Measurements from ENCODE around the gene ZFP3.
"Not testable (repeated sequence)": the region's sequence is repeated elsewhere in the genome, so short reads cannot be mapped to it uniquely, and the experiment has no call there.

Gene ZFP3

GRCh38 chr17:5069724-5070123, 8.5 kb upstream of the ZFP3 start:
- ChIA-PET POLR2A (no interaction called here), CTCF (no interaction called here)
- DNase-seq (ENCODE audit: extremely low spot score) = no peak
- no peak for TF ChIP-seq CTCF (IDR thresholded peaks at IDR 0.05; ENCODE audit: control extremely low read depth, extremely low read depth, low read depth, missing control alignments)

GRCh38 chr17:5075472-5075871, 2.8 kb upstream of the ZFP3 start:
- CTCF ChIA-PET; DNase-seq (ENCODE audit: extremely low spot score); POLR2A ChIA-PET: not testable (repeated sequence)

- CTCF ChIA-PET; DNase-seq (ENCODE audit: extremely low spot score); POLR2A ChIA-PET: not testable (repeated sequence)
Observed at GRCh38 chr17:5077275-5077674, 992 bp upstream of the ZFP3 start.

- POLR2A ChIA-PET = no interaction called here
- CTCF ChIA-PET = no interaction called here
- no peak for TF ChIP-seq CTCF (IDR thresholded peaks at IDR 0.05; ENCODE audit: control extremely low read depth, extremely low read depth, low read depth, missing control alignments)
- DNase-seq (ENCODE audit: extremely low spot score) = no peak
Observed at GRCh38 chr17:5077781-5078105, 524 bp upstream of the ZFP3 start.

- DNase-seq (ENCODE audit: extremely low spot score) = no peak
- ChIA-PET CTCF (interaction anchor here (2.5 kb wide), 1 partner anchor 9 kb away, joined by 8 read pairs; no protein-coding TSS in a partner anchor), POLR2A (no interaction called here)
- no peak for TF ChIP-seq CTCF (IDR thresholded peaks at IDR 0.05; ENCODE audit: control extremely low read depth, extremely low read depth, low read depth, missing control alignments)
Observed at GRCh38 chr17:5080591-5080990, 2.3 kb downstream of the ZFP3 start.

GRCh38 chr17:5092218-5093010, 14.1 kb downstream of the ZFP3 start:
- ChIA-PET POLR2A (no interaction called here), CTCF (interaction anchor here (0.6 kb wide), 1 partner anchor 16 kb away, joined by 3 read pairs; no protein-coding TSS in a partner anchor)
- TF ChIP-seq CTCF (IDR thresholded peaks at IDR 0.05; ENCODE audit: control extremely low read depth, extremely low read depth, low read depth, missing control alignments) = no peak
- no peak for DNase-seq (ENCODE audit: extremely low spot score)

GRCh38 chr17:5096731-5097100, 18.4 kb downstream of the ZFP3 start:
- CTCF ChIA-PET = no interaction called here
- no peak for DNase-seq (ENCODE audit: extremely low spot score)
- POLR2A ChIA-PET = no interaction called here
- no peak for TF ChIP-seq CTCF (IDR thresholded peaks at IDR 0.05; ENCODE audit: control extremely low read depth, extremely low read depth, low read depth, missing control alignments)
